Upper lobe of right lung (tissue), 1 donor: ENCODE data around the gene TNN. TPM values are rescaled to one million over a fixed set of nuclear protein-coding genes. Genes with fewer than 3 reads are reported as not detected.

Experiments
- ATAC-seq: fragments of 200-7000 bp; cut with Tn5 transposase; one replicate; pipeline ENCODE4 v1.9.1; 2020; ENCODE audit warnings: mild to moderate bottlenecking, moderate library complexity
- DNase-seq: peaks from one replicate; pipeline ENCODE4 v3.0.0-alpha.2; 2020
- H3K27ac ChIP-seq: fragments of 200-600 bp; one replicate; pipeline ENCODE4 v1.8.0; 2022
- H3K27me3 ChIP-seq: fragments of 200-600 bp; one replicate; pipeline ENCODE4 v1.8.0; 2022; ENCODE audit warnings: mild to moderate bottlenecking
- H3K36me3 ChIP-seq: fragments of 200-600 bp; one replicate; pipeline ENCODE4 v1.8.0; 2022
- H3K4me1 ChIP-seq: fragments of 200-600 bp; one replicate; pipeline ENCODE4 v1.8.0; 2022
- H3K4me3 ChIP-seq: fragments of 200-600 bp; one replicate; pipeline ENCODE4 v1.8.0; 2022; ENCODE audit warnings: mild to moderate bottlenecking
- H3K9me3 ChIP-seq: fragments of 200-600 bp; one replicate; pipeline ENCODE4 v1.8.0; 2022
- CTCF ChIP-seq: fragments of 200-600 bp; IDR thresholded peaks from one replicate; pipeline ENCODE4 v1.8.0; 2022; ENCODE audit warnings: antibody characterized with exemption
- intact Hi-C: fragments of 100-400 bp; cut with DNase I; formaldehyde crosslinking; loops from one replicate; pipeline ENCODE4 v1.11.0; 2022
- total RNA-seq: library from RNA; stranded (reverse); fragmentation: NEBNext Ultra II Directional; extraction: Animal tissue kit (Norgen Biotek cat#: 25700); gene quantifications from one replicate; pipeline ENCODE4 v1.2.1, GENCODE V29; 2021
- donor health status: DM: no; HTN: yes; CAD: no; lungs with severe emphysema.

TNN gene
- total RNA-seq, 1 donor from 2014 or later: not detected

- ATAC-seq (no peak), DNase-seq (no peak)
- intact Hi-C loops: no loop called here
- Histone ChIP-seq H3K27ac (no peak overlapping the region), H3K4me1 (no peaks in the 10 kb centered on the region), H3K27me3 (no peaks in the 10 kb centered on the region), H3K9me3 (peaks cover 10% of the 10 kb centered on the region), H3K36me3 (no peaks in the 10 kb centered on the region), H3K4me3 (no peak overlapping the region)
- no peak for TF ChIP-seq CTCF
Measured at GRCh38 chr1:175114996-175115395, 47.4 kb downstream of the TNN start.

GRCh38 chr1:175116210-175116798, 48.7 kb downstream of the TNN start:
- intact Hi-C loops: no loop called here
- ATAC-seq: no peak
- H3K4me3 ChIP-seq: no peak overlapping the region
- no peaks in the 10 kb centered on the region for H3K4me1 ChIP-seq
- H3K27me3 ChIP-seq: no peaks in the 10 kb centered on the region
- no peak overlapping the region for H3K27ac ChIP-seq
- no peak for DNase-seq
- TF ChIP-seq CTCF: no peak
- no peaks in the 10 kb centered on the region for H3K36me3 ChIP-seq
- peaks cover 10% of the 10 kb centered on the region for H3K9me3 ChIP-seq

DNA sequence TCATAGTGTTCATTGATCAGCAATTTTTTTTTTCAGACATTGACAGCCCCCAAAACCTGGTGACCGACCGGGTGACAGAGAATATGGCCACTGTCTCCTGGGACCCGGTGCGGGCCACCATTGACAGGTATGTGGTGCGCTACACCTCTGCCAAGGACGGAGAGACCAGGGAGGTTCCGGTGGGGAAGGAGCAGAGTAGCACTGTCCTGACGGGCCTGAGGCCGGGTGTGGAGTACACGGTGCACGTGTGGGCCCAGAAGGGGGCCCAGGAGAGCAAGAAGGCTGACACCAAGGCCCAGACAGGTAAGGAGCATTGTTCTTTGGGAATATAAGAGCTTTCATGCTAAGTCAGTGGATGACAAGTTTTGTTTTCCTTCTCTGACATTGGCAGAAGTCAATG, 49.3 kb downstream of the TNN start:
- no peaks in the 10 kb centered on the region for H3K36me3 ChIP-seq
- H3K4me1 ChIP-seq: no peaks in the 10 kb centered on the region
- no peak for TF ChIP-seq CTCF
- ATAC-seq (peak; percentile 22), DNase-seq (no peak)
- H3K4me3 ChIP-seq: no peak overlapping the region
- intact Hi-C loops: no loop called here
- H3K27me3 ChIP-seq: no peaks in the 10 kb centered on the region
- H3K9me3 ChIP-seq: peaks cover 10% of the 10 kb centered on the region
- no peak overlapping the region for H3K27ac ChIP-seq

- Histone ChIP-seq H3K27ac (no peak overlapping the region), H3K36me3 (no peaks in the 10 kb centered on the region), H3K27me3 (no peaks in the 10 kb centered on the region), H3K9me3 (peaks cover 5% of the 10 kb centered on the region), H3K4me3 (no peak overlapping the region), H3K4me1 (no peaks in the 10 kb centered on the region)
- intact Hi-C loops: no loop called here
- no peak for ATAC-seq
- no peak for TF ChIP-seq CTCF
- no peak for DNase-seq
Measured at GRCh38 chr1:175118375-175119367, 51.0 kb downstream of the TNN start.

DNA sequence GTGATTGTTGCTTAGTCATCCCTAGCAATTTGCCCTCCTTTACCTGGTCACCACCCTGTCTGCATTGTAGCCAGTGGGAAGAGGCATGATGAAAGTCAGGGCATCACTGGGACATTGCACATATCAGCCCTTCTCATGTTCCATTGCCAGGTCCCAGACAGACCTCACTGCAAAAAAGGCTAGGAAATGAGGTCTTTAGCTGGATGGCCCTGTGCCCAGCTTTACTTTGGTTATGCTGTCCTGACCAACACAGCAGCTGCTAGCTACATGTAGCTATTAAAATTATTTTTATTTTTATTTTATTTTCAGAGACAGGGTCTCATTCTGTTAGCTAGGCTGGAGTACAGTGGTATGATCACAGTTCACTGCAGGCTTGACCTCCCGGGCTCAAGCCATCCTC, 52.9 kb downstream of the TNN start:
- DNase-seq: no peak
- Histone ChIP-seq H3K4me3 (no peak overlapping the region), H3K9me3 (no peaks in the 10 kb centered on the region), H3K27ac (no peak overlapping the region), H3K4me1 (peaks cover 5% of the 10 kb centered on the region), H3K36me3 (no peaks in the 10 kb centered on the region), H3K27me3 (no peaks in the 10 kb centered on the region)
- no peak for TF ChIP-seq CTCF
- ATAC-seq: no peak
- intact Hi-C loops: no loop called here
